HEK293 (cell line): Measurements from ENCODE around the gene FLNC.

Source experiments
- CTCF ChIA-PET: fragments of 350-600 bp; formaldehyde crosslinking; extraction: SDS; loops from one replicate; lab custom pipeline; 2021; ENCODE audit warnings: antibody characterized with exemption; lab: Yijun Ruan, JAX
- POLR2A ChIA-PET: fragments of 300-600 bp; formaldehyde crosslinking; extraction: SDS; loops from one replicate; lab custom pipeline; 2020; ENCODE audit warnings: antibody characterized with exemption, inconsistent platforms; lab: Yijun Ruan, JAX
- H3K27ac ChIP-seq: fragments of 200-500 bp; sonication (Bioruptor generic); 2 replicates; pipeline ENCODE4 v1.5.1; 2014; ENCODE audit warnings: low read depth, low read length, control low read depth, inconsistent platforms; ENCODE audit errors: extremely low read depth
- H3K36me3 ChIP-seq, 2 experiments: fragments of 200-500 bp in 1 of 2; sonication (Bioruptor generic) in 1 of 2; 1 replicate in 1 of 2; 2 replicates in 1 of 2; pipeline ENCODE4 v1.5.1; 2014 to 2017; ENCODE audit warnings: inconsistent platforms in 2 of 2, low read length in 2 of 2; ENCODE audit not compliant: control insufficient read depth in 2 of 2, insufficient read depth in 1 of 2
- H3K4me1 ChIP-seq: fragments of 200-500 bp; sonication (Bioruptor generic); 2 replicates; pipeline ENCODE4 v1.5.1; 2014; ENCODE audit warnings: mild to moderate bottlenecking, low read length, inconsistent platforms; ENCODE audit not compliant: control insufficient read depth, insufficient read depth
- H3K4me3 ChIP-seq: 2 replicates; pipeline ENCODE4 v1.5.1; 2011; ENCODE audit warnings: low read depth, mild to moderate bottlenecking, control low read depth, low read length, moderate library complexity
- H3K9me3 ChIP-seq: fragments of 200-500 bp; sonication (Bioruptor generic); 2 replicates; pipeline ENCODE4 v1.5.1; 2014; ENCODE audit warnings: low read depth, low read length, inconsistent platforms; ENCODE audit not compliant: control insufficient read depth, insufficient read depth
- BCL11A ChIP-seq: fragments of 450-650 bp; formaldehyde crosslinking; IDR thresholded peaks from 2 replicates; pipeline ENCODE4 v1.5.1; 2016; ENCODE audit warnings: low read depth, missing biosample characterization, missing genetic modification characterization
- BCL11B ChIP-seq: fragments of 450-650 bp; formaldehyde crosslinking; IDR thresholded peaks from 2 replicates; pipeline ENCODE4 v1.5.1; 2016; ENCODE audit warnings: low read depth, missing biosample characterization, missing genetic modification characterization
- CTCF ChIP-seq: fragments of 450-650 bp; formaldehyde crosslinking; IDR thresholded peaks from 2 replicates; pipeline ENCODE4 v1.5.1; 2016; ENCODE audit warnings: missing biosample characterization, missing genetic modification characterization
- GLIS2 ChIP-seq: fragments of 450-650 bp; formaldehyde crosslinking; IDR thresholded peaks from 2 replicates; pipeline ENCODE4 v1.5.1; 2016; ENCODE audit warnings: missing biosample characterization, missing genetic modification characterization
- HOXA7 ChIP-seq: sonication (generic); formaldehyde crosslinking; IDR thresholded peaks from 2 replicates; pipeline ENCODE4 v1.8.1; 2022; ENCODE audit warnings: missing genetic modification reagents, borderline replicate concordance
- KLF17 ChIP-seq: fragments of 450-650 bp; formaldehyde crosslinking; IDR thresholded peaks from 2 replicates; pipeline ENCODE4 v1.5.1; 2016; ENCODE audit warnings: missing biosample characterization, missing genetic modification characterization
- KLF9 ChIP-seq: fragments of 450-650 bp; formaldehyde crosslinking; IDR thresholded peaks from 2 replicates; pipeline ENCODE4 v1.5.1; 2016; ENCODE audit warnings: missing biosample characterization, missing genetic modification characterization, low read depth
- SCRT2 ChIP-seq: fragments of 450-650 bp; formaldehyde crosslinking; IDR thresholded peaks from 2 replicates; pipeline ENCODE4 v1.5.1; 2016; ENCODE audit warnings: missing biosample characterization, missing genetic modification characterization
- TCF7L2 ChIP-seq: IDR thresholded peaks from 2 replicates; pipeline ENCODE4 v1.6.1; 2011; ENCODE audit warnings: low read depth, mild to moderate bottlenecking, inconsistent platforms, low read length, moderate library complexity, borderline replicate concordance
- ZBTB48 ChIP-seq: fragments of 450-650 bp; formaldehyde crosslinking; IDR thresholded peaks from 2 replicates; pipeline ENCODE4 v1.5.1; 2016; ENCODE audit warnings: missing biosample characterization, missing genetic modification characterization
- ZBTB7A ChIP-seq: fragments of 450-650 bp; formaldehyde crosslinking; IDR thresholded peaks from 2 replicates; pipeline ENCODE4 v1.5.1; 2016; ENCODE audit warnings: low read depth, missing biosample characterization, missing genetic modification characterization
- ZBTB8A ChIP-seq: fragments of 450-650 bp; formaldehyde crosslinking; IDR thresholded peaks from 2 replicates; pipeline ENCODE4 v1.5.1; 2016; ENCODE audit warnings: missing biosample characterization, missing genetic modification characterization
- ZNF133 ChIP-seq: fragments of 450-650 bp; formaldehyde crosslinking; IDR thresholded peaks from 2 replicates; pipeline ENCODE4 v1.5.1; 2016; ENCODE audit warnings: missing biosample characterization, missing genetic modification characterization
- ZNF138 ChIP-seq: fragments of 450-650 bp; formaldehyde crosslinking; IDR thresholded peaks from 2 replicates; pipeline ENCODE4 v1.5.1; 2016; ENCODE audit warnings: missing biosample characterization, missing genetic modification characterization, borderline replicate concordance
- ZNF155 ChIP-seq: fragments of 450-650 bp; formaldehyde crosslinking; IDR thresholded peaks from 2 replicates; pipeline ENCODE4 v1.5.1; 2016; ENCODE audit warnings: missing biosample characterization, missing genetic modification characterization
- ZNF202 ChIP-seq: fragments of 450-650 bp; formaldehyde crosslinking; IDR thresholded peaks from 2 replicates; pipeline ENCODE4 v1.5.1; 2016; ENCODE audit warnings: missing biosample characterization, missing genetic modification characterization, borderline replicate concordance
- ZNF211 ChIP-seq: fragments of 450-650 bp; formaldehyde crosslinking; IDR thresholded peaks from 2 replicates; pipeline ENCODE4 v1.5.1; 2016; ENCODE audit warnings: low read depth, missing biosample characterization, missing genetic modification characterization
- ZNF354C ChIP-seq: fragments of 450-650 bp; formaldehyde crosslinking; IDR thresholded peaks from 2 replicates; pipeline ENCODE4 v1.5.1; 2016; ENCODE audit warnings: missing biosample characterization, missing genetic modification characterization, low read depth, borderline replicate concordance
- ZNF433 ChIP-seq: fragments of 450-650 bp; formaldehyde crosslinking; IDR thresholded peaks from 2 replicates; pipeline ENCODE4 v1.5.1; 2016; ENCODE audit warnings: missing biosample characterization, missing genetic modification characterization, low read depth
- ZNF488 ChIP-seq: fragments of 450-650 bp; formaldehyde crosslinking; IDR thresholded peaks from 2 replicates; pipeline ENCODE4 v1.5.1; 2016; ENCODE audit warnings: missing biosample characterization, missing genetic modification characterization
- ZNF548 ChIP-seq: fragments of 450-650 bp; formaldehyde crosslinking; IDR thresholded peaks from 2 replicates; pipeline ENCODE4 v1.5.1; 2016; ENCODE audit warnings: missing biosample characterization, missing genetic modification characterization
- ZNF549 ChIP-seq: fragments of 450-650 bp; IDR thresholded peaks from 2 replicates; pipeline ENCODE4 v1.5.1; 2018; ENCODE audit warnings: missing biosample characterization, missing genetic modification characterization, mild to moderate bottlenecking, inconsistent platforms, moderate library complexity
- ZNF560 ChIP-seq: fragments of 450-650 bp; formaldehyde crosslinking; IDR thresholded peaks from 2 replicates; pipeline ENCODE4 v1.5.1; 2017; ENCODE audit warnings: missing biosample characterization, missing genetic modification characterization, borderline replicate concordance
- ZNF747 ChIP-seq: fragments of 450-650 bp; formaldehyde crosslinking; IDR thresholded peaks from 2 replicates; pipeline ENCODE4 v1.5.1; 2016; ENCODE audit warnings: missing biosample characterization, missing genetic modification characterization
- ZNF76 ChIP-seq: fragments of 450-650 bp; formaldehyde crosslinking; IDR thresholded peaks from 2 replicates; pipeline ENCODE4; 2016; ENCODE audit warnings: low read depth, missing biosample characterization, missing genetic modification characterization, borderline replicate concordance
- ZNF768 ChIP-seq: fragments of 450-650 bp; formaldehyde crosslinking; IDR thresholded peaks from 2 replicates; pipeline ENCODE4 v1.5.1; 2018; ENCODE audit warnings: missing biosample characterization, mild to moderate bottlenecking, missing genetic modification characterization
- ZNF776 ChIP-seq: fragments of 450-650 bp; formaldehyde crosslinking; IDR thresholded peaks from 2 replicates; pipeline ENCODE4 v1.5.0; 2017; ENCODE audit warnings: missing biosample characterization, missing genetic modification characterization, borderline replicate concordance

Gene FLNC

GRCh38 chr7:128837521-128837921 lies 7.3 kb downstream of the FLNC start:
- TF ChIP-seq GLIS2 (tag by site-specific recombination) (peak; percentile 42; the same call in 1 of the 2 replicates), ZNF768 (tag by site-specific recombination) (no peak)
- TF ChIP-seq, all 188 proteins: peak for 1
- Histone ChIP-seq H3K36me3 (peaks cover 0 to 79% of the 10 kb centered on the region in 2 experiments; a peak in 1 of 3 replicates), H3K9me3 (no peaks in the 10 kb centered on the region), H3K4me1 (no peaks in the 10 kb centered on the region), H3K4me3 (no peak overlapping the region), H3K27ac (no peak overlapping the region)
- ChIA-PET POLR2A (no interaction called here), CTCF (no interaction called here)

GRCh38 chr7:128838109-128838779 lies 8.0 kb downstream of the FLNC start:
- POLR2A ChIA-PET: no interaction called here
- TF ChIP-seq ZBTB48: no peak
- no peak for TF ChIP-seq HOXA7 (CRISPR knock-in tag)
- no peak for TF ChIP-seq SCRT2 (tag by site-specific recombination)
- TF ChIP-seq ZNF76 (tag by site-specific recombination): no peak
- no peak for TF ChIP-seq ZNF354C (tag by site-specific recombination)
- TF ChIP-seq ZNF747: no peak
- TF ChIP-seq ZNF560 (tag by site-specific recombination): no peak
- TF ChIP-seq BCL11B (tag by site-specific recombination): peak; percentile 90
- no peak for TF ChIP-seq ZNF549 (tag by site-specific recombination)
- TF ChIP-seq ZNF433: no peak
- no peak for TF ChIP-seq ZBTB8A (tag by site-specific recombination)
- TF ChIP-seq ZNF548: no peak
- TF ChIP-seq ZBTB7A (tag by site-specific recombination): 0 out of 2 replicates have a peak, but pooled peaks have one; percentile 29
- no peak for TF ChIP-seq ZNF488
- no peak for TF ChIP-seq ZNF776 (tag by site-specific recombination)
- no peak for TF ChIP-seq ZNF133 (tag by site-specific recombination)
- TF ChIP-seq BCL11A (tag by site-specific recombination): peak; percentile 90
- TF ChIP-seq TCF7L2: no peak
- TF ChIP-seq ZNF202 (tag by site-specific recombination): no peak
- no peak for TF ChIP-seq ZNF138 (tag by site-specific recombination)
- TF ChIP-seq GLIS2 (tag by site-specific recombination): 0 out of 2 replicates have a peak, but pooled peaks have one; percentile 6
- TF ChIP-seq ZNF211 (tag by site-specific recombination): no peak
- TF ChIP-seq KLF9 (tag by site-specific recombination): no peak
- TF ChIP-seq KLF17: no peak
- TF ChIP-seq ZNF155 (tag by site-specific recombination): no peak
- TF ChIP-seq CTCF (tag by site-specific recombination): no peak
- Histone ChIP-seq H3K9me3 (no peaks in the 10 kb centered on the region), H3K36me3 (peaks cover 0 to 86% of the 10 kb centered on the region in 2 experiments; a peak in 1 of 3 replicates), H3K4me3 (no peak overlapping the region), H3K27ac (no peak overlapping the region), H3K4me1 (no peaks in the 10 kb centered on the region)
- CTCF ChIA-PET: no interaction called here
